Thyroid gland (tissue), 4 donors: Measurements from ENCODE around the gene TSKU.

Experiments
- POLR2A ChIP-seq, 2 donors: fragments of 450-650 bp; IDR thresholded peaks; one replicate each; pipeline ENCODE4 v1.6.1; 2017; ENCODE audit warnings: antibody characterized with exemption in 2 of 2, mild to moderate bottlenecking in 2 of 2, moderate library complexity in 1 of 2
- TF ChIP-seq, protein P1 (sequence below), 6 experiments: fragments of 200-600 bp in 3 of 6; fragments of 450-650 bp in 3 of 6; sonication (generic) in 3 of 6; IDR thresholded peaks; one replicate each; pipeline ENCODE4 v1.5.1; 2016 to 2019; ENCODE audit warnings: antibody characterized with exemption in 6 of 6, mild to moderate bottlenecking in 2 of 6, inconsistent platforms in 1 of 6, moderate library complexity in 1 of 6

GRCh38 chr11:76772100-76772782 is 10.9 kb upstream of the TSKU start:
- TF ChIP-seq, protein P1, sequence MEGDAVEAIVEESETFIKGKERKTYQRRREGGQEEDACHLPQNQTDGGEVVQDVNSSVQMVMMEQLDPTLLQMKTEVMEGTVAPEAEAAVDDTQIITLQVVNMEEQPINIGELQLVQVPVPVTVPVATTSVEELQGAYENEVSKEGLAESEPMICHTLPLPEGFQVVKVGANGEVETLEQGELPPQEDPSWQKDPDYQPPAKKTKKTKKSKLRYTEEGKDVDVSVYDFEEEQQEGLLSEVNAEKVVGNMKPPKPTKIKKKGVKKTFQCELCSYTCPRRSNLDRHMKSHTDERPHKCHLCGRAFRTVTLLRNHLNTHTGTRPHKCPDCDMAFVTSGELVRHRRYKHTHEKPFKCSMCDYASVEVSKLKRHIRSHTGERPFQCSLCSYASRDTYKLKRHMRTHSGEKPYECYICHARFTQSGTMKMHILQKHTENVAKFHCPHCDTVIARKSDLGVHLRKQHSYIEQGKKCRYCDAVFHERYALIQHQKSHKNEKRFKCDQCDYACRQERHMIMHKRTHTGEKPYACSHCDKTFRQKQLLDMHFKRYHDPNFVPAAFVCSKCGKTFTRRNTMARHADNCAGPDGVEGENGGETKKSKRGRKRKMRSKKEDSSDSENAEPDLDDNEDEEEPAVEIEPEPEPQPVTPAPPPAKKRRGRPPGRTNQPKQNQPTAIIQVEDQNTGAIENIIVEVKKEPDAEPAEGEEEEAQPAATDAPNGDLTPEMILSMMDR (IDR thresholded peaks at IDR 0.05) = no peak
- TF ChIP-seq POLR2A (IDR thresholded peaks at IDR 0.05) = peak in 1 of 2 donors; percentile 45
